ENCODE data around the gene ARCN1.
"Not testable (repeated sequence)": the region's sequence is repeated elsewhere in the genome, so short reads cannot be mapped to it uniquely, and the experiment has no call there.

The ARCN1 gene

GRCh38 chr11:118610225-118610772 lies 38.1 kb downstream of the ARCN1 start:
- H3K4me3 ChIP-seq (replicated peaks; ENCODE audit: insufficient read depth, low read length): no peak overlapping the region
- TF ChIP-seq REST (IDR thresholded peaks at IDR 0.05; ENCODE audit: insufficient replicate concordance, low read depth): no peak
- TF ChIP-seq POLR2AphosphoS5 (IDR thresholded peaks at IDR 0.05; ENCODE audit: low read depth): no peak
- no peak for TF ChIP-seq CTCF (IDR thresholded peaks at IDR 0.05; ENCODE audit: insufficient read depth, low read length)
- TF ChIP-seq GABPA (IDR thresholded peaks at IDR 0.05; ENCODE audit: low read depth): no peak
- TF ChIP-seq SPI1 (IDR thresholded peaks at IDR 0.05; ENCODE audit: borderline replicate concordance, low read depth): no peak
- no peak for DNase-seq (ENCODE audit: low read depth in 1 of 2, low spot score in 1 of 2)
- peaks cover 25% of the 10 kb centered on the region for H3K27me3 ChIP-seq (ENCODE audit: insufficient read depth, poor library complexity, severe bottlenecking)
- no peak overlapping the region for H3K27ac ChIP-seq (replicated peaks)

GRCh38 chr11:118610773-118611432 lies 38.7 kb downstream of the ARCN1 start:
- H3K27me3 ChIP-seq (ENCODE audit: insufficient read depth, poor library complexity, severe bottlenecking): peaks cover 25% of the 10 kb centered on the region
- TF ChIP-seq CTCF (IDR thresholded peaks at IDR 0.05; ENCODE audit: insufficient read depth, low read length): peak; percentile 73
- TF ChIP-seq POLR2AphosphoS5 (IDR thresholded peaks at IDR 0.05; ENCODE audit: low read depth): no peak
- peak overlapping the region; percentile 23 for H3K4me3 ChIP-seq (replicated peaks; ENCODE audit: insufficient read depth, low read length)
- H3K27ac ChIP-seq (replicated peaks): no peak overlapping the region
- peak in 1 of 2 experiments; percentile 55 for DNase-seq (ENCODE audit: low read depth in 1 of 2, low spot score in 1 of 2)

GRCh38 chr11:118611433-118611795 lies 39.2 kb downstream of the ARCN1 start:
- not testable (repeated sequence) for DNase-seq (ENCODE audit: low read depth in 1 of 2, low spot score in 1 of 2); H3K27ac ChIP-seq (replicated peaks); H3K4me3 ChIP-seq (replicated peaks; ENCODE audit: insufficient read depth, low read length)
- H3K27me3 ChIP-seq (ENCODE audit: insufficient read depth, poor library complexity, severe bottlenecking): peaks cover 25% of the 10 kb centered on the region

- no peak for TF ChIP-seq POLR2AphosphoS5 (IDR thresholded peaks at IDR 0.05; ENCODE audit: low read depth)
- TF ChIP-seq SPI1 (IDR thresholded peaks at IDR 0.05; ENCODE audit: borderline replicate concordance, low read depth): no peak
- no peak for TF ChIP-seq REST (IDR thresholded peaks at IDR 0.05; ENCODE audit: insufficient replicate concordance, low read depth)
- no peak for TF ChIP-seq CTCF (IDR thresholded peaks at IDR 0.05; ENCODE audit: insufficient read depth, low read length)
- TF ChIP-seq GABPA (IDR thresholded peaks at IDR 0.05; ENCODE audit: low read depth): no peak
- Histone ChIP-seq H3K4me3 (replicated peaks; ENCODE audit: insufficient read depth, low read length) (no peak overlapping the region), H3K27me3 (ENCODE audit: insufficient read depth, poor library complexity, severe bottlenecking) (peaks cover 25% of the 10 kb centered on the region), H3K27ac (replicated peaks) (no peak overlapping the region)
- no peak for DNase-seq (ENCODE audit: low read depth in 1 of 2, low spot score in 1 of 2)
Observed at GRCh38 chr11:118612378-118612777, 40.2 kb downstream of the ARCN1 start.

Measured in HL-60 (cell line).